D721Med (cell line): ENCODE measurements around the gene BATF.

Experiments used
- DNase-seq: peaks from one replicate; pipeline ENCODE4 v3.0.0; 2011; ENCODE audit warnings: low spot score; ENCODE audit not compliant: insufficient read length
- FAIRE-seq: peaks from 2 replicates; lab custom pipeline; 2011; peaks lifted over from hg19 to GRCh38; lab: Jason Lieb, UNC
- CTCF ChIP-seq: IDR thresholded peaks from 2 replicates; pipeline ENCODE4 v1.5.1; 2012; ENCODE audit warnings: mild to moderate bottlenecking, control low read depth; ENCODE audit not compliant: insufficient read depth; ENCODE audit errors: missing control alignments

The BATF gene

GRCh38 chr14:75486318-75486717, 36.0 kb upstream of the BATF start:
- no peak for TF ChIP-seq CTCF
- no peak for DNase-seq
- FAIRE-seq: no peak

- FAIRE-seq (no peak), DNase-seq (no peak)
- TF ChIP-seq CTCF: no peak
Measured at GRCh38 chr14:75487155-75487671, 35.1 kb upstream of the BATF start.

GRCh38 chr14:75489480-75489837, 32.8 kb upstream of the BATF start:
- FAIRE-seq (no peak), DNase-seq (no peak)
- TF ChIP-seq CTCF: no peak

GRCh38 chr14:75491376-75491978, 30.8 kb upstream of the BATF start:
- FAIRE-seq: no peak

GRCh38 chr14:75492832-75493591, 29.3 kb upstream of the BATF start:
- no peak for FAIRE-seq
- no peak for DNase-seq
- TF ChIP-seq CTCF: no peak

More at GRCh38 chr14:75491376-75491978, 30.8 kb upstream of the BATF start:
- no peak for DNase-seq
- no peak for TF ChIP-seq CTCF

- DNase-seq (no peak), FAIRE-seq (no peak)
- TF ChIP-seq CTCF: no peak
Measured at GRCh38 chr14:75493592-75494087, 28.6 kb upstream of the BATF start.

GRCh38 chr14:75494896-75495295, 27.4 kb upstream of the BATF start:
- FAIRE-seq (no peak), DNase-seq (no peak)
- no peak for TF ChIP-seq CTCF
